Esophagus muscularis mucosa (tissue), 4 donors: ENCODE results near the gene BEST1.

Source experiments
- CTCF ChIP-seq, 3 experiments: fragments of 200-600 bp in 2 of 3; fragments of 450-650 bp in 1 of 3; sonication (generic) in 2 of 3; IDR thresholded peaks; one replicate each; pipeline ENCODE4 v1.5.1; 2017 to 2019; ENCODE audit warnings: antibody characterized with exemption in 3 of 3, mild to moderate bottlenecking in 2 of 3, moderate library complexity in 1 of 3
- EP300 ChIP-seq: sonication (generic); formaldehyde crosslinking; IDR thresholded peaks from one replicate; pipeline ENCODE4 v1.6.1; 2017; ENCODE audit warnings: antibody characterized with exemption
- POLR2A ChIP-seq: fragments of 450-650 bp; IDR thresholded peaks from one replicate; pipeline ENCODE4 v1.6.1; 2017; ENCODE audit warnings: antibody characterized with exemption, moderate library complexity, mild to moderate bottlenecking, low read depth
- POLR2AphosphoS5 ChIP-seq, 2 donors: sonication (generic); formaldehyde crosslinking; IDR thresholded peaks; one replicate each; pipeline ENCODE4 v1.6.1; 2017; ENCODE audit warnings: antibody characterized with exemption in 2 of 2

GRCh38 chr11:61967924-61968757 lies 18.0 kb downstream of the BEST1 start:
- TF ChIP-seq POLR2A (no peak), POLR2AphosphoS5 (IDR thresholded peaks at IDR 0.05) (no peak), EP300 (no peak), CTCF (IDR thresholded peaks at IDR 0.05) (no peak)
